HG02943 (cell line): ENCODE results near the gene HAVCR1.
"Not testable (repeated sequence)": the region's sequence is repeated elsewhere in the genome, so short reads cannot be mapped to it uniquely, and the experiment has no call there.

Source experiments
- ATAC-seq: cut with Tn5 transposase; IDR thresholded peaks from one replicate; pipeline ENCODE4 v1.9.1; 2021; ENCODE audit warnings: mild to moderate bottlenecking, low read depth, moderate library complexity; ENCODE audit not compliant: unreplicated experiment

The HAVCR1 gene

DNA sequence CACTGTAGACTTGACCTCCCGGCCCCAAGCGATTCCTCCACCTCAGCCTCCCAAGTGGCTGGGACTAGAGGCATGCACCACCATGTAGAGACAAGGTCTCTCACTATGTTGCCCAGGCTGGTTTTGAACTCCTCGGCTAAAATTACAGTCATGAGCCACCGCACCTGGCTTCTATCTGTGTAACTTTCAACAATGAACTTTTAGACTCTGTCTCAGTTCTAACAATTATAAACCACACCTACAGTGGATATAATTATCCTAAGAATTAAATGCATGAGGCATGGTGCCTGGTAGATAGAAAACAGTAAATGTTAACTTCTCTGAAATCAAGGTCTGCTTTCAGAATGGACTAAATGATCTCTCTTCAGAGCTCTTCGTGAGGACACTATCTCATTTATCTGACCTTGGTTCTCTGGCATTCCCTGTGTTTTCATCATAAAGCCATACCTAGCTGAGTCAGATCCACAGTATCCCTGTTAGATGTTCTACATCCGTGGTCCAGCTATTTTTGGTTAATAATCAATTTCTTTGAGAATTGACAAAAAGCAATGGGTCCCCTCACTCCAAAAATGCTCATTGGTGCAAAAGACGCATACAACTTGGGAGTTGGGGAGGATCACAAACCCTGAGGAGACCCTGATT, 7.2 kb downstream of the HAVCR1 start:
- ATAC-seq: no peak

GRCh38 chr5:157050050-157050449, 8.9 kb downstream of the HAVCR1 start:
- peak; percentile 57 for ATAC-seq

DNA sequence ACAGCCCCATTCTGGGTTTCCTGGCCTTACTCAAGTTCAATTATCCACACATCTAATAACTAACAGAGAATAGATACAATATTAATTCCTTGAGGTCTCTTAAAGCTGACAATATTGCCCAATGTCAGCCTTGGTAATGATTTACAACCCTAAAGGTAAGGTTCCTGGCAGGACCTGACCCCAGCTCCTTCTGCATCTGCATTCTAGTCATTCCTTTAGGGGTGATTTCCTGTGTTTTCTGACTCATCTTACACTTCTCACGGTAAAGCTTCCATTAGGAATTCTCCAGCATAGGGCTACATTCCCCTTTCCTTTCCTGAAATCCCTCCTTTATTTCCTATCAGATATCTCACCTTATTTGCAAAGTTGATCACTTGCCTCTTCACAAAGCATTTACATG, 9.3 kb downstream of the HAVCR1 start:
- peak; percentile 22 for ATAC-seq

DNA sequence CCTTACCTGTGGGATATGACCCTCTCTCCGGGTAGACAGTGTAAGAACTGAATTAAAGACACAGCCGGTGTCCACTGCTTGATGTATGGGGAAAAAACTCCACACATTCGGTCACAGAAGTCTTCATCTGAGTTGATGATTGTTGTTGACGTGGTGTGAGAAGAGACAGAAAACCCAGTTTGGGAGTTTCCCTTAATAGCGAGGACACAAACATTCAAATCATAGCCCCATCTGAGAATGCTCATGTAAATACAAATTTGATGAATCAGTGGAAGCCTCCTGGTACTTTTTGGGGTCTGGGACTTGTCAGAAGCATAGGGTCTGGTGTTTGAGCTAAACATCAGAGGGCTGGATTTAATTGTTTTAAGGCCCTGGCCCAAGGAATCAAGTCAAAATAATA, 11.0 kb downstream of the HAVCR1 start:
- ATAC-seq: no peak

GRCh38 chr5:157047016-157047415, 11.9 kb downstream of the HAVCR1 start:
- not testable (repeated sequence) for ATAC-seq

DNA sequence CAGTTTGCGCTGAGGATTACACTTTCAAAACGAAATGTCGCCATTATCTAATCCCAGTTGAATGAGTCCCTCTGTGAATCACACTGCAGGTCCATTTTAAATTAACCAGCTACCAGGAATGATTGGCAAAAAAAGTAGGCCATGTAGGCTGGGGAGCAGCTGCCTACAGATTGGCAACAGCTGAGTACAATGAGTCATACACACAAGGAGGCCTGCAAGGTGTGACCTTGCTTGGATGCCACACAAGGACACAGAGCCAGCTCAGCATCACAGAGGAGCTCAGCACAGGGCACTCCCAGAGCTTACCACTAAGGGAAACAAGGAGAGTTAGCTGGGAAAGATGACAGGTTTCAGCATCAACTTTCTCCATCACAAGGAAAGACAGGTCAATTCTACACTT, 12.9 kb downstream of the HAVCR1 start:
- no peak for ATAC-seq

- no peak for ATAC-seq
These were observed 13.3 kb downstream of the HAVCR1 start for GRCh38 chr5:157045601-157046000.

DNA sequence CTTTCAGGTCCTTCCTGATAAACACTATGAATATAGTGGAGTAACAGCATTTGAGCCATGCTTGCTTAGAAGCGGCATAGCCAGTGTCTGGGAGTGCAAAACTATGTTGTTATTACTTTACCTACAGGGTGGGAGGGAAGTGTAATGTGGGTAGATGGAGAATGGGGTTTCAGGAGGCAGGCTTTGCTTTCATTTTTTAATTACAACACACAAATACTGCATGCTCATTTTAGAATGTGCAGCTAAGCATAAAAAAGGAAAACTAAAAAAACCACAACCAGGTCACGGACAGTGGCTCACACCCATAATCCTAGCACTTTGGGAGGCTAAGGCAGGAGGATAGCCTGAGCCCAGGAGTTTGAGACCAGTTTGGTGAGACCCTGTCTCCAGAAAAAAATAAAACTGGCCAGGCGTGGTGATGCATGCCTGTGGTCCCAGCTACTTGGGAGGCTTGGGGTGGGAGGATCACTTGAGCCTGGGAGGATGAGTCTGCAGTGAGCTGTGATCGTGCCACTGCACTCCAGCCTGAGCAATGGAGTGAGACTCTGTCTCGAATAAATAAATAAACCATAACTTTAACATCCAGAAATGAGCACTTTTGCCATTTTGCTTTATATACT, 20.2 kb downstream of the HAVCR1 start:
- no peak for ATAC-seq

GRCh38 chr5:157034106-157035072, 24.5 kb downstream of the HAVCR1 start:
- ATAC-seq: not testable (repeated sequence)

DNA sequence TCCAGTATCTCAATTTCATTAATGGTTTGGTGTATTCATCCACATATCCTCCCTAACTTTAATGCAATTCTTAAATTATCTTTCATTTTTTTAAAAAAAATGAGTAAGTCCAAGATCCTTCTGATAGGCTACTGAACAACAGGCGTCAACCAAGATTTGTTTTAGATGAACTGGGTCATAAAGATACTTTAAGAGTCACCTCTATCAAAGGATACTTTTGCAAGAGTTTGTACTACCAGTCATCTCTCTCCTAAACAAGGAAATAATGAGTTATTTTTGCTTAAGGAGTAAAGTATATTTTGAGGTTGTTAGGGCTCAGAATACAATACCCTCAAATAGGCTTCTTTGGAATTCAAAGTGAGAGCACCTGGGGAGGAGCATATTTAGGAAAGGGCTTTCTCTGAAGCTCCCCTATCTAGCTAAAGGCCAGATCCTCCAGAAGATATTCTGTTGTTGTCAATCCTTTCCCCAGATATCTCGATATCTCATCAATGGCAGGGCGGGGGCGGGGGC, 25.8 kb downstream of the HAVCR1 start:
- ATAC-seq: no peak

- ATAC-seq: no peak
These were observed 28.2 kb downstream of the HAVCR1 start for GRCh38 chr5:157030692-157031091.

GRCh38 chr5:157029457-157029856, 29.5 kb downstream of the HAVCR1 start:
- no peak for ATAC-seq

DNA sequence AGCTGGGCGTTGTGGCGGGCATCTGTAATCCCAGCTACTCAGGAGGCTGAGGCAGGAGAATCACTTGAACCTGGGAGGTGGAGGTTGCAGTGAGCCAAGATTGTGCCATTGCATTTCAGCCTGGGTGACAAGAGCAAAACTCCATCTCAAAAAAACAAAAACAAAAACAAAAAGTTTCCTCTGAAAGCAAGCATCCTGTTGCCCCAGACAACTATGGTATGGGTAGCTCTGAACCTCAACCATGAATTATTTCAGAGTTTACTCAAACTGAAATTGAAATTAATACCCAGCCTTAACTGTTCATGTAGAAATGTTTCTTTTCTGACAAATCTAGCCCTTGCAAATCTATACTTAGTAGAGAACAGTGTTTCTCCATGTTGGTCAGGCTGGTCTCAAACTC, 31.3 kb downstream of the HAVCR1 start:
- ATAC-seq: peak; percentile 93

DNA sequence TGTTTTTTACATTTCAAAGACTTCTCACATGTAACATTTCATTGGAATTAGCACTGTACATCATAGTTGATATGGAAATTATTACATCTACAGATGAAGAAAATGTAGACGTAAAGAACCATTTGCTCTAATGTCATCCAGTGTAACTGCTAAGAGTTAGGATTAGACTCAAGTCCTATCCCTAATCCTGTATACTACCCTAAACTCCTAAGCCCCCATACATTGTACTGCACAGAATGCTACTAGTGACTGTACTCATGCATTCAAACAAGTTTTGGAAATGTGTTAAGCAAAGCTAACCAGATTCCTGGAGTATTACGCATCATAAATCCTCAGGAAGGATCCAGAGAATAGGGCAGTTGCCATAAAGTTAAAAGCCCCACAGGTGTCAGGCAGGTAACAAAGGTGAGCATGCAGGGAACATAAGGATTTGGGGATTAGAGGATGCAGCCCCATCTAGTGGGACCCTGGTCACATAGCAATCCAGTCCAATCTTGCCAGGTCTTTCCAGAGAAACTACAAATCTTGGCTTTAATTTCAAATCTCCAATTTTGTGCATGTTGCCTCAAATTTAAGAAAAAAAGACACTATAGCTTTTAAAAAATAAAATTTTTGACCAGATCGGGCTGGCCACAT, 32.0 kb downstream of the HAVCR1 start:
- no peak for ATAC-seq

DNA sequence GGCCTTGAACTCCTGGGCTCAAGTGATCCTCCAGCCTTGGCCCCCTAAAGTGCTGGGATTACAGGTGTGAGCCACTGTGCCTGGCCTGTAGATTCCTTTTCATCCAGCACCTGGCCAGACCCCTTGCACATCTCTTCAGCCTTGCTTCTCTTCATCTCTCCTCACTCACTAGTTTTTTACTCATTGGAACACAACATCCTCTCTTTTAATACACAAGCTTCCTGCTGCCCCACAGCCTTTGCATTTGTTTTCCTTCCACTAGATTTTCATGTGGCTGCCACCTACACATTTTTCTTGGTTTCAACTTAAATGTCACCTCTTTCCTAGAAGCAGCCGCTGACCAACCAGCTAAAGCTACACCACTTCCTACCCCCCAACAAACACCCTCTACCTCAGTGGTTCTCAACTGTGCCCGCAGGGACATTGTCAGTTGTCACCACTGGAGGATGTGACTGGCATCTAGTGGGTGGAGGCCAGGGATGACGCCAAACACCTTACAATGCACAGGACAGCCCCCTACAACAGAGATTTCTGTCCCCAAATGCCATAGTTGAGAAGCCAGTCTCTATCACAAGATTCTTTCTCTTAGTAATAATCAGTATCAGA, 33.7 kb downstream of the HAVCR1 start:
- ATAC-seq: no peak

DNA sequence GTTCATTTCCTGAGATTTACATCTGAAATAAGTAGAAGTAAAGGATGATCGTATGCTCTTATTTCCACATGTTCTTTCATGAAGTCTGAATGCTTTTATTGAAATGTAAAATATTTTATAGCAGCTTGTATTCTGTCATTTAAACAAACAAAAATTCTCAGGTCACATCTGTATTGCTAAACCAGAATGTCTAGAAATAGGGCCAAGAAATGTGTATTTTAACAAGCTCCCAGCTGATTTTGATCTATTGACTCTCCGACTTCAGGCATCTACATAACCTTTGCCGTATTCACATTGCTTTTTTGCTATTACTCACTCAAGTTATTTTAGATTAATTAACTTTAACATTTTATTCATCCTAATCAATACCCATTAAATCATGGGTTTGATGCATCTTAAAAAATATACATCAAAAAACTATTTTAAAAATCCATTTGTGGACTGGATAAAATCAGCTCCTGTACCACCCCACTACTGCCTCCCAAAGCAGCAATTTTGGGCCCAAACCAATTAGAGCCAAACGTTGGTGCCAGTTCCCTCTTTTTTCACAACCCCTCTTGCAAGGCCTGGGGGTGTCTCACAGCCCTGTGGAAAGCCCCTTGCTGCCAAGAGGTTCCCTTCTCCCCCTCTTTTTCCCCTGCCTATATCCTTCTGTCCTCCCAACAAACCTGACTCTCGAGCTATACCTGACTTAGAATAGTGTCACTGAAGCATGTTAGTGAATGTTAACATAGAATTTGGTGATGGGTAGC, 34.5 kb downstream of the HAVCR1 start:
- no peak for ATAC-seq

DNA sequence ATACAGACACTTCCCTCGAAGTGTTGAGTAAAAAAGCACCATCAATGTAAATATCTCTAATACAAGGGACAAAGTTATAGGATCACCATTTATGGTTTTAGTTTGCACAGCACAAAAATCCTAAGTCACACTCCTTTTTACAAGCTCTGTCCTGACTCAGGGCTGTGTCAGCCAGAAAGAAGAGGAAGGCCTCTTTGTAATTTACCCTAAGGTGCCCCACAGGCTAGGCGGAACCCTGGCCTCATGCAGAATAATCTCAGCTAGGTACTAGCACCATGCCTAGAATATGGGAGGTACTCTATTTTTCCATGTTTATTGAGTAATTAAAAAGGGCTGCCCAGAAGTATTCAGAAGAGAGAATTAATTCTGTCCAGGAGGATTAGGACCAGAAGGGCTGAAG, 36.9 kb downstream of the HAVCR1 start:
- no peak for ATAC-seq

- ATAC-seq: no peak
These were observed 38.2 kb downstream of the HAVCR1 start for GRCh38 chr5:157020511-157021222.

- no peak for ATAC-seq
These were observed 38.9 kb downstream of the HAVCR1 start for GRCh38 chr5:157020002-157020401.
